C4-2B (cell line): ENCODE data around the gene IL12RB1.

ENCODE experiments used
- H3K27ac ChIP-seq: fragments of 450-650 bp; 2 replicates; pipeline ENCODE4 v1.5.1; 2017
- CTCF ChIP-seq: fragments of 450-650 bp; conservative IDR thresholded peaks from 2 replicates; pipeline ENCODE4 v1.5.1; 2017; ENCODE audit warnings: mild to moderate bottlenecking
- ZFX ChIP-seq: fragments of 450-650 bp; IDR thresholded peaks from 2 replicates; pipeline ENCODE4 v1.6.1; 2017

The IL12RB1 gene

GRCh38 chr19:18085702-18086457, 854 bp downstream of the IL12RB1 start:
- H3K27ac ChIP-seq = no peak overlapping the region
- TF ChIP-seq ZFX = no peak
- TF ChIP-seq CTCF = no peak

- TF ChIP-seq ZFX (no peak), CTCF (no peak)
- H3K27ac ChIP-seq = no peak overlapping the region
Observed at GRCh38 chr19:18083929-18084684, 2.6 kb downstream of the IL12RB1 start.

- TF ChIP-seq CTCF (no peak), ZFX (no peak)
- H3K27ac ChIP-seq = no peak overlapping the region
Observed at GRCh38 chr19:18074192-18074591, 12.5 kb downstream of the IL12RB1 start.

GRCh38 chr19:18073197-18073596, 13.5 kb downstream of the IL12RB1 start:
- no peak overlapping the region for H3K27ac ChIP-seq
- TF ChIP-seq ZFX (no peak), CTCF (no peak)

GRCh38 chr19:18072335-18072734, 14.4 kb downstream of the IL12RB1 start:
- TF ChIP-seq CTCF (no peak), ZFX (no peak)
- no peak overlapping the region for H3K27ac ChIP-seq

GRCh38 chr19:18070181-18070580, 16.6 kb downstream of the IL12RB1 start:
- H3K27ac ChIP-seq = no peak overlapping the region
- TF ChIP-seq CTCF (no peak), ZFX (no peak)

GRCh38 chr19:18069383-18069782, 17.4 kb downstream of the IL12RB1 start:
- no peak overlapping the region for H3K27ac ChIP-seq
- TF ChIP-seq CTCF (no peak), ZFX (no peak)
